Measurements from ENCODE around the gene THBS1.

The THBS1 gene

GRCh38 chr15:39609166-39609916 is 28.5 kb downstream of the THBS1 start:
- DNase-seq: no peak

GRCh38 chr15:39610665-39611064 is 29.8 kb downstream of the THBS1 start:
- no peak for DNase-seq

- no peak for DNase-seq
Measured at GRCh38 chr15:39613271-39613670, 32.4 kb downstream of the THBS1 start.

- DNase-seq: no peak
Measured at GRCh38 chr15:39613861-39614260, 33.0 kb downstream of the THBS1 start.

GRCh38 chr15:39616731-39617455 is 36.0 kb downstream of the THBS1 start:
- no peak for DNase-seq

- DNase-seq: no peak
Measured at GRCh38 chr15:39618063-39618823, 37.4 kb downstream of the THBS1 start.

- no peak for DNase-seq
Measured at GRCh38 chr15:39621210-39621609, 40.3 kb downstream of the THBS1 start.

- no peak for DNase-seq
Measured at GRCh38 chr15:39621976-39622375, 41.1 kb downstream of the THBS1 start.

GRCh38 chr15:39622660-39623516 is 42.0 kb downstream of the THBS1 start:
- DNase-seq: no peak

GRCh38 chr15:39623529-39623931 is 42.7 kb downstream of the THBS1 start:
- DNase-seq: peak; percentile 73

GRCh38 chr15:39624806-39625205 is 43.9 kb downstream of the THBS1 start:
- peak; percentile 85 for DNase-seq

- DNase-seq: no peak
Measured at GRCh38 chr15:39625451-39625850, 44.6 kb downstream of the THBS1 start.

- peak; percentile 19 for DNase-seq
Measured at GRCh38 chr15:39625856-39626255, 45.0 kb downstream of the THBS1 start.

GRCh38 chr15:39627451-39628143 is 46.7 kb downstream of the THBS1 start:
- no peak for DNase-seq

GRCh38 chr15:39628144-39628508 is 47.2 kb downstream of the THBS1 start:
- no peak for DNase-seq

- no peak for DNase-seq
Measured at GRCh38 chr15:39628546-39629257, 47.8 kb downstream of the THBS1 start.

- DNase-seq: peak; percentile 71
Measured at GRCh38 chr15:39629371-39629770, 48.5 kb downstream of the THBS1 start.

- DNase-seq: no peak
Measured at GRCh38 chr15:39629906-39630305, 49.0 kb downstream of the THBS1 start.

GRCh38 chr15:39631357-39631756 is 50.5 kb downstream of the THBS1 start:
- no peak for DNase-seq

GRCh38 chr15:39638041-39638440 is 57.2 kb downstream of the THBS1 start:
- no peak for DNase-seq

GRCh38 chr15:39639037-39639436 is 58.2 kb downstream of the THBS1 start:
- DNase-seq: no peak
